ENCODE data around the gene FUCA1.
"Not testable (repeated sequence)": the region's sequence is repeated elsewhere in the genome, so short reads cannot be mapped to it uniquely, and the experiment has no call there.

Gene FUCA1

DNA sequence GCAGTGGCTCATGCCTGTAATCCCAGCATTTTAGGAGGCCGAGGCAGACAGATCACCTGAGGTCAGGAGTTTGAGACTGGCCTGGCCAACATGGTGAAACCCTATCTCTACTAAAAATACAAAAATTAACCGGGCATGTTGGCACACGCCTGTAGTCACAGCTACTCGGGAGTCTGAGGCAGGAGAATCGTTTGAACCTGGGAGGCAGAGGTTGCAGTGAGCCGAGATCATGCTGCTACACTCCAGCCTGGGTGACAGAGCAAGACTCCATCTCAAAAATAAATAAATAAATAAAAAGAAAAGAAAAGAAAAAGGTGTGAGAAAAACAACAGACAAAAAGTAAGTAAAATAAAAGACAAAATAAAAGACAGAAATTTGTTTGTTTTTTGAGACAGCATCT lies 33.9 kb downstream of the FUCA1 start:
- not testable (repeated sequence) for FAIRE-seq

DNA sequence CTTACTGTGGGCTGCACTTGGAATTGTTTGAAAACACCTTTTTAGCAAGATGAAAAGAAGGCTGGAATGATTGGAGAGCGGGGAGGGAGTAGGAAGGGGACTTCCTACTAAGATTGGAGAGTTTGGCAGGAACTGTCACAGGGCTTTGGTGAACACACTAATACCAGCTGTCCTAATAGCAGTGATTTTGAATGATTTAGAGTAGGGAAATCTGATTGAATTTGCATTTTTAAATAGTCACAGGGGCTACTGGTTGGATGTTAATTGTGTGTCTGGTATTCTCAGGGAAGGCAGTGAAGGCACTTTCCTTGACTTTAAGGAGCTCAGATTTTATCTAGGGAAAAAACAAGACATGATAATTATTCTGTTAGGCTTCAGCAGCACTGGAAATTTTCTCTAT lies 40.4 kb downstream of the FUCA1 start:
- no peak for FAIRE-seq

DNA sequence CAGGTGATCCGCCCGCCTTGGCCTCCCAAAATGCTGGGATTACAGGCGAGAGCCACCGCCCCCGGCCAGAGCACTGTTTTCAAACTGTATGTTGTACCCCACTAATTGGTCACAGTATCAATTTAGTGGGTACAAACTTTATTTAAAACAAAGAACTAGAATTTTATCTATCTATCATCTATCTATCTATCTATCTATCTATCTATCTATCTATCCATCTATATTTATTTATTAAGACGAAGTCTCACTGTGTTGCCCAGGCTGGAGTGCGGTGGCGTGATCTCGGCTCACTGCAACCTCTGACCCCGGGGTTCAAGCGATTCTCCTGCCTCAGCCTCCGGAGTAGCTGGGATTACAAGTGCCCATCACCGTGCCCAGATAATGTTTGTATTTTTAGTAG lies 41.5 kb downstream of the FUCA1 start:
- not testable (repeated sequence) for FAIRE-seq

DNA sequence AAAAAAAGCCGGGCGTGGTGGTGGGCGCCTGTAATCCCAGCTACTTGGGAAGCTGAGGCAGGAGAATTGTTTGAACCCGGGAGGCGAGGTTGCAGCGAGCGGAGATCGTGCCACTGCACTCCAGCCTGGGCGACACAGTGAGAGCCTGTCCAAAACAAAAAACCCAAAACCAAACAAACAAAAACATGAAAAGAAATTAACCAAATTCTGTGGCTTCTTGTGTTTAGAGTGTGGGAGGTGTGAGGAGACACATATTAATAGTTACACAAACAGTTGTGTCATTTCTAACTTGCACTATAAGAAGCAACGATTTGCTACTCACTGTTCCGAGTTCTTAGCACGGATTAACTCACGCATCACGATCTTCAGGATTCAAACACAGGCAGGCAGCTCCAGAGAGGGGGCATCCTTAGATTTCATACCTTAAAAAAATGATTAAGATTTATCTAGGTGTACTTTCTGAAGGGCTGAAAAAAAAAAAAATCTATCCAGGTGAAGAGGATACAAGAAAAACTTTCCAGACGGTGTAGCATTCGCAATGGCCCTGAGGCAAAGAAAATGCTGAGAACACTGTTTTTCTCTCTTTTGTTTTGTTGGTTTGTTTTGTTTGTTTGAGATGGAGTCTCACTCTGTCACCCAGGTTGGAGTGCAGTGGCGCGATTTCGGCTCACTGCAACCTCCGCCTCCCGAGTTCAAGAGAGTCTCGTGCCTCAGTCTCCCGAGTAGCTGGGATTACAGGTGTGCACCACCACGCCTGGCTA lies 42.1 kb downstream of the FUCA1 start:
- FAIRE-seq, result no peak

DNA sequence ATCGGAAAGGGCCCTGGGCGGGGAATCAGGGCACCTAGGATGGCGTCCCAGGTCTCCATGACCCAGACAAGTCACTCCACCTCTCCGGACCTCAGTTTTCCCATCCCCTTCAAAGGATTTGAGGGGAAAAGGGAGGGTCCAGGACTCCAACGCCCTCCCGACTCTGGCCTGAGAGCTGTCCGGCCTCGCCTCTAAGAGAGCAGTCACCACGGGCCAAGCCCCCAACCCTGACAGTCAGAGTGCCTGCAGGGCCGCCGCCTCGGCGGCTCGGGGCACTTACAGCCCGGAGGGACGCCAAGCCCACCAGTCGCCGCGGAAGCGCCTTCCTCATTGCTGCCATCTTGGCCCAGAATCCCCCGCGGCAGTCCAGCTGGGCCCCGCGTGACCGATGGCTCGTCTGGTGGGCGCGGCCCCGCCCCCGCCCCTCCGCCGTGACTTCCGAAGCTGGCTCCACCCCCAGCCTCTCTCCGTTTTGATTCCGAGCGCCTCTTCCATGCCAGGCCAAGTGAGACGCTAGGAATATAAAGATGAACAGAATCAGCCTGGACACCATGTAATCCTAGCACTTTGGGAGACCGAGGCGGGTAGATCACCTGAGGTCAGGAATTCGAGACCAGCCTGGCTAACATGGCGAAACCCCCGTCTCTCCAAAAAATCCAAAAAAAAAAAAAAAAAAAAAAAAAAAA lies 42.9 kb downstream of the FUCA1 start, which contains the start of gene HMGCL:
TSS of gene HMGCL (minus strand) at position 354 of the 686 bp plus-strand sequence. CDS start at position 340, 14 bp downstream.
- FAIRE-seq, result peak; percentile 82

DNA sequence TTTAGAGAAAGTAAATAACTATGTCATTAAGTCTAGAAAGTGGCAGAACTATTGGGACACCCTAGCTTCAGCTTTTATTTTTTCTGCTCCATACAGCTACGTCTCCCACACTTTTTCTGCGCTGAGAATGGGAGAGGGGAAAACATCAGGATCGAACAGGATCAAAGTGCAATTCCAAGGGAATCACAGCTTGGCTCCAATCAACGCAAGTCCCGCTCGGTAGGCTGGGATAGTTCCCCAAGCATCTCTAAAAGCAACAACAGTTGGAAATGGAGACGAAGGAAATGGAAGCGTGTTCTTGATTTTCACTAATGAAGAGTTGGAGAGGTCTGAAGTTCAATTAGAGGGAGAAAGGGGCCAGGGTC lies 43.4 kb downstream of the FUCA1 start:
- no peak for FAIRE-seq

DNA sequence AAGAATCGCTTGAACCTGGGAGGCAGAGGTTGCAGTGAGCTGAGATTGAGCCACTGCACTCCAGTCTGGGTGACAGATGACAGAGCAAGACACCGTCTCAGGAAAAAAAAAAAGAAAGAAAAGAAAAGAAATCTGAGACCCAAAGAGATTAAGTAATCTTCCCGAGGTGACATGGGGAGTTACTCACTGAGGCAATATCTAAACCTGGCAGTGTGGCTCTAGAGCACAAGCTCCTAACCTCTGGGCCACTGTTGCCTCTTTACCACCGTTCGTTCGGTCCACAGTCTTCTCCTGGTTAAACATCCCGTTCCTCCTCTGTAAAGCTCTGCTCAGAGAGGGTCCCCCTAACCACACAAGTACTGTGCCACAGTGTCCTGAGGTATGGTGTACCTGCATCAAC lies 44.3 kb downstream of the FUCA1 start:
- FAIRE-seq, result no peak

DNA sequence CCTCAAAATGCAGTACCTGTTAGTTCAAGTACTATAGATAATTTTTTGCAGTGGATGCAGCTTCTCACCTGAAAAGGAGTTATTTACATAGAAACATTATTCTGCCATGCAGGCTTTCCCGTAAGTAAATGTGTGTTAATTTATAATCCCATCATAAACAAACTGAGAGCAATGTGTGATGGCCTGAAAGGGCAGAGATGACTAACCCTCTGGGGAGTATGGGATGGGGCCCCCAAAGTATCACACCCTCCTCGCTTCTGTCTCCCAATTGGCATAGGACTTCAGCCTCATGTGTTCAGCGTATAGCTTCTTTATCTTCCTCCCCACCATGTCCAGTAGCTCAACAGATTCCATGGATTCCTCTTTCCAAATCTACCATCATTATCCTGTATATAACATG lies 50.5 kb downstream of the FUCA1 start:
- FAIRE-seq, result no peak

DNA sequence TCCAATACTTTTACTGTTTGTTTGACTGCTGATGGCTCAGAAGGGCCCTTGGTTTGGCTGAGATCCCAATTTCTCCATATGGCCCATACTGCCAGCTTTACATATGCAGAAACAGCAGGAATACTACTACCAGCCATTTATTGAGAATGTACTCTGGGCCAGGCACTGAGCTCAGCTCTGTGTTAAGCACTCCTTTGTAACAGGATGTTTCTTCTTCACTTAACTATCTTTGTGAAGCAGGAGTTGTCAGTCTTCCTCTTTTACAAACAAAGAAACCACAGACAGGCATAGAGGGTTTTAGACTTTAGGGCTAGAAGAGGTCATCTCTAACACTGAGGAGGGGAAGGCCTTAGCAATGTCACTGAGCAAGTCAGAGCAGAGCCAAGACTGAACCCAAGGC lies 51.2 kb downstream of the FUCA1 start:
- no peak for FAIRE-seq

DNA sequence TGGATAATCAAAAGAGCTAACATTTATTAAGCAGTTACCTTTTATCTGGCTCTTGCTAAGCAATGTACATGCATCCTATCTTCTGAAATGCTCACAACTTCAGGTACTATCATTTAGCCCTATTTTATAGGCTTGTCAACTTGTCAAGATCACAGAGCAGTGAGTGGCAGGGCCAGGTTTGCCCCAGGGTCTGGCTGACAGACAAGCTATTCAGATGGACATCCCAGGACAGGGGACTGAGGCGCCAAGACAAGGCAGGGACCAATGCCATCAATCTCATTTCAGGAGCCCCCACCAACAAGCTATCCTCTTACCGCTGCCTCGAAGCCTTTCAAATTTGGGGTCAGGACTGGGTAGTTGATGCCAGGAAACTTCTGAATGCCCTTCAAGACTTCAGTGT lies 51.7 kb downstream of the FUCA1 start:
- no peak for FAIRE-seq

DNA sequence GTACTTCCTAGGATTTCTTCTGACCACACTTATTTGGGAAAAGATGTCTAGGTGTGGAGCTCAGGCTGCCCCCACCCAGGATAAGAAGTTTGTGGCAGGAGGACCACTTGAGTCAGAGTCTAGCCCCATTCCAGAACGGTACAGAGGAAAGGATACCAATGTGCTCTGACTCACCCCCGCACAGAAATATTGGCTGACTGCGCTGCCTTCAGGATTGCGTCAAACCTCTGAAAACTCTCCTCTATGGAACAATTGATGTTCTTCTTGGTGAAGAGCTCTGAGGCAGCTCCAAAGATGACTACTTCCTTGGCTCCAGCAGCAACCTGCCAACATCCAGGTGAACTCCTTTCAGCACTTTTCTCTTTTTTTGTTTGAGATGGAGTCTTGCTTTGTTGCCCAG lies 54.1 kb downstream of the FUCA1 start:
- no peak for FAIRE-seq

DNA sequence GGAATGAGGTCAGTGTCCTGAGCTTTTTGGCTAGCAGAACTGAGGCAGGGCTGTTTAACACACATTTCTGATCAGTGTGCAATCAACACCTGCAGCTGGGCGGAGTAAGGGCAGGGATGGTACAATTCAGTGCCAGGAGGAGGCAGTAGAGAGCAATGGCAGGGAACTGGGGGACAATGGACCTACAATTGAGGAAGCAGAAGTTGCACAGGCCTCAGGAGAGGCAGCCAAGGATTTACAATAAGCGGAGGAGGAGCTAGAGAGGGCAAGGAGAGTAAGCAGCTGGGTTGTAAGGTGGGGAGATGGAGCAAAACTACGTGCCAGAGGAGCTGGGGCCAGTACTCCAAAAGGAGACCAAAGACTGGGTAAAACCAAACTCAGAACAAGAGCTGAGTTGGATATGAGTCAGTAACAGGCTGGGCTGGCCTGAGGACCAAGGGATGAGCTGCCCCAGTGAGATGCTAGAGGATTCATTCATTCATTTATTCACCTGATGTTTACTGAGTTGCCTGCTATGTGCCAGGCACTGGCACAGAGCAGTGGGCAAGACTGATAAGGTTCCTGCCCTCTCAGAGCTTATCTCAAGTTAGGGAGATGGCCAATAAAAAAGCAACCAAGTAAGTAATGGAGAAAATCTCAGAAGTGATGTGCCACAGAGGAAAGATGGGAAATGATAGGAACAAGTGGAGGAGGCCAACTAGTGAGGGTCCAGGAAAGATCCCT lies 57.1 kb downstream of the FUCA1 start:
- peak; percentile 57 for FAIRE-seq

DNA sequence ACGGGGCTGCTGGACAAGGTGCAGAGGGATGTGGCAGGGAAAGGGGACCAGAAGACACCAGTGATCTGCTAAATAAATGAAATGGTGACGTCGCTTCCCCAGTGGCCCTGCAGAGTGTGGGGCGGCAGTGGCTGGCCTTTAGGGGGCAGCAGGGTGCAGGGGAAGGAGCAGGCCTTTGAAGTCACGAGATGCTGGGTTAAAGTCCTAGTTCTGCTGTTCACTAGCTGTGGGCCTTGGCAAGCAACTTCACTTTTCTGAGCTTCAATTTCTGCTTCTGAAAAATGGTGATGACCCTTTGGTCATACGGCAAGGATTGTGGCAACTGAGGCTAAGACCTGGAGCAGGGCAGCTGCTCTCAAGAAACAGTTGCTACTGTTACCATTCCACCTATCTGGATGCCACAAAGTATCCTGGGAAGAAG lies 58.3 kb downstream of the FUCA1 start:
- FAIRE-seq, result no peak

DNA sequence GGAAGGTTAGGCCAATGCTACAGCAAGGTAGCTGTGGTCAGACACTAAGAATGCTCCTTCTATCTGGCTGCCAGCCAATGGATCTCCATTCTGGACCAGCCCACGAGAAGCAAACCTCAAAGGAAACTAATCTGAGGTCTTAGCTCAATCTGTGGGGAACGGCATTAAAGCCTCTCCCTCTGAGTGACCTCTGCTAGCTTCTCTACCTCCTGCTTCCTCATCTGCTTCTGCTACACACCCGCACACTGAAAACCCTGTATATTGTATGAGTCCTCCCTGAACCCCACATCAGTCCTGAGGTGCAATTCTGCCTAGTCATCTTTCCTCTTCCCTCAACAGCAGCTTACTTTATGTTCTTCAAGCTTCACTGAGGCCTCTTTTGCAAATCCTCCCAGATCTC lies 60.6 kb downstream of the FUCA1 start:
- FAIRE-seq, result no peak

DNA sequence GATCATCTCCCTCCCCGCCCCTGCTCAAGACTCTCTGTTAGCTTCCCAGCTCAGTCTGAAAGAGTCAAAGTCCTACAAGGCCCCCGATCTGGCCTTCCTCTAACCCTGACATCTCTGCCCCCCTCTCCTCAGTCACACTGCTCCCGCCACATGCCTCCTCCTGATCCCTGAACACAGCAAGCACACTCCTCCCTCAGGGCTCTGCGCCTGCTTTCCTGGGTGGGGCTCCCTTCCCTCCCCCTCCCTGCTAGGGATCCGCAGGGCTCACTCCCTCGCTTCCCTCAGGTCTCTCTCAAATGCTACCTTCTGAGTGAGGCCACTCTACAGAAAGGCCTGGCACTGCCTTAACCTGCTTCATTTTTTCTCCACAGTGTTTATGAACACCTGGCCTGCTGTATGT lies 61.8 kb downstream of the FUCA1 start:
- no peak for FAIRE-seq

DNA sequence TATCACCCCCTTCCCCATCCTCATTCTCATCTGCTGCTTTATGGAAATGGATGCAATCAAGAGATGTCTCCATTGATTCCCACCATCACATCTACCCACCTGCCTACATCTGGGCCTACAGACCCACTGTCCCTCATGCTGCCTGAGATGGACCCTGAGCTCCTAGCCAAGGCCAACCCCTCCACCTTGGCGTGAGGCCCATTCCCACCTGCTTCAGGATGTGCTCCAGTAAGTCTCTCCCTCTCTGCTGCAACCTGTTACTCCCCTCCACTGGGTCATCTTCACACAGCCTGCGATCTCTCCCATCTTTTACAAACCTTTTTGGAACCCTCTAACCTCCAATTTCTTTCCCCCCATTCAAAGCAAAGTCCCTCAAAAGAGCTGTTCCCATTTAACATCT lies 63.1 kb downstream of the FUCA1 start:
- no peak for FAIRE-seq

DNA sequence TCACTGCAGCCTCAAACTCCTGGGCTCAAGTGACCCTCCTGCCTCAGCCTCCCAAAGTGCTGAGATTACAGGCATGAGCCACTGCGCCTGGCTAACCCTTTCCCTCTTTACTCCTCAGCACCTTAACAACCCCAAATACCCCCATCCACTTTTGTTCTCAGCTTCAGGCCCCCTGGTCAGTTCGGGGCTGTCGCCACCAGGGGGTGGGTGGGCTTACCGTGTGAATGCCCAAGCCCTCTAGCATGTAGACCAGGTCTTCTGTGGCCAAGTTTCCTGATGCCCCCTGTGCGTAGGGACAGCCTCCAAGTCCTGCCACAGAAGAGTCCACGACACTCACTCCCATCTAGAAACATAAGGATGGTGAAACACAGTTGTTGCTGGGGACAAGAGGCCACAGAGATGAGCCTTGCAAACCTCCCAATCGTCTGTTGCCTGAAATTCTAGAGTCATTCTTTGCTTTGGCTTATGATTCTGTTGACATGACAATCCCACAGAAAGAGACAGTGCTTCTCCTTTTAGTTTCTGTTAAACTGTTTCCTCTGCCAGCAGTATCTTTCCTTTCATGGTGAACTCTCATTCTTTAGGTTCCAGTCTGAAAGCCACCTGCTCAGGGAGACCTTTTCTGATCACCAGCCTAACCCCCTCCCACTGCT lies 63.8 kb downstream of the FUCA1 start:
- FAIRE-seq, result no peak

DNA sequence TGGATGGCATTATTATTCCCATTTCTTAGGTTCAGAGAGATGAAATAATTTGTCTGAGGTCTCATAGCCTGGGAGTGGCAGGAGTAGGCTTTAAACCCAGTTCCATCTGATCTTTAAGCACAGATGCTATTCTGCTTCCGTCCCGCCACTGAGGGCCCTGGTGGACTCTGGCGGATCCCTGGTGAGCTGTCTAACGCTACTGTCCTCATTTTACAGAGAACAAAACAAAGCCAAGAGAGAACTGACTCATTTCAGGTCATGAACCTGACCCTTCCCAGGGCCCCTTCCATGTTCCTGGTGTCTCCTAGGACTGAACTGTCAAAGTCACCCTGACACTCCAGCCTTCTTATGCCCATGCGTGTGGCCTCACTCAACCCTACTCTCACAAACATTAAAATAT lies 64.4 kb downstream of the FUCA1 start:
- FAIRE-seq, result no peak

DNA sequence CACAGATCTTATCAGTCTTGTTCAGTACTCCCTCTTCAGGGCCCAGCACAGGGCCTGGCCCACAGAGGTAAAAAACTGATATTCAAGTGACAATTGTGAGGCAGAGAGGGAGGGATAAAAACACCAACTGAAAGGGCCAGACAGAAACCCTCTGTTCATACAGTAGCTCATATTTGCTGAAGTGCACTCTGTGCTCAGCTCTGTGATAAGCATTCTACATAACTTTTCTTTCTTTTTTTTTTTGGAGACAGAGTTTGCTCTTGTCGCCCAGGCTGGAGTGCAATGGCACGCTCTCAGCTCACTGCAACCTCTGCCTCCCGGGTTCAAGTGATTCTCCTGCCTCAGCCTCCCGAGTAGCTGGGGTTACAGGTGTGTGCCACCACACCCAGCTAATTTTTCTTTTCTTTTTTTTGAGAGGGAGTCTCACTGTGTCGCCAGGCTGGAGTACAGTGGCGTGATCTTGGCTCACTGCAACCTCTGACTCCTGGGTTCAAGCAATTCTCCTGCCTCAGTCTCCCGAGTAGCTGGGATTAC lies 65.2 kb downstream of the FUCA1 start:
- FAIRE-seq, result not testable (repeated sequence)

DNA sequence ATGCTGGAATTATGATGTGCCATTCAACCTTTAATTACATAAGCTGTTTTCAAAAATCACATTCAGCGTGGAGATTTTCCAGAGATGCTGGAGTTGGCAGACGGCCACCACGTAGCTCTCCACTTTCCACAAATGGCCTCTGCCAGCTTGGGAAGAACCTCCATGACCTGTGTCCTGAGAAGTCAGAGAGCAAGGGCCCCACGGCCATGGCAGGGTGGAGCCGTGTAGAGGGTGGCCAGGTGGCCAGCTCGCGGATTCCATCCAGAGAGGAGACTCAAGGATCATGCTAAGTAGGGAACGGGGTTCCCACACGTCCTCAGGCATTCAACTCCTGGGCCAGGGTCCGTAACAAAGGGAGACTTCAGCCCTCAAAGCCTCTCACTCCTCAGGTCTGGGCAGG lies 66.2 kb downstream of the FUCA1 start:
- no peak for FAIRE-seq

DNA sequence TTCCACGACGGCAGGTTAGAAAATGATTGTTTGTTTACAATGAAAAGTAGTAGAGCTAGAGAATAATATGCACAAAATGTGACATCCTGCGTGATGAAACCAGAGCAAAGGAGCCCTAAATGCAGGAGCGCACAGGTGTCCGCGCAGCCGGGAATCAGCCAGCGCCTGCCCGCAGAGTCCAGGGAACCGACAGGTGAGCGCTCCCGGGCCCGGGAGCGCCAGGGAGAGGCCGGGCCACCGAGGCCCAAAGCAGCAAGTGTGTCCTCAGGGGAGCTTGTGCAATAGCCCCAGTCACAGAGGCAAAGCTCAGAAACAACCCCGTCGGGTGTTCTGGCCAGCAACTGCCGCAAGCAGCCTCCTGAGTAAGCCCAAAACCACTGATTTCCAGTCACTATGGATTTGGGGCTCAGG lies 66.7 kb downstream of the FUCA1 start:
- FAIRE-seq, result no peak

DNA sequence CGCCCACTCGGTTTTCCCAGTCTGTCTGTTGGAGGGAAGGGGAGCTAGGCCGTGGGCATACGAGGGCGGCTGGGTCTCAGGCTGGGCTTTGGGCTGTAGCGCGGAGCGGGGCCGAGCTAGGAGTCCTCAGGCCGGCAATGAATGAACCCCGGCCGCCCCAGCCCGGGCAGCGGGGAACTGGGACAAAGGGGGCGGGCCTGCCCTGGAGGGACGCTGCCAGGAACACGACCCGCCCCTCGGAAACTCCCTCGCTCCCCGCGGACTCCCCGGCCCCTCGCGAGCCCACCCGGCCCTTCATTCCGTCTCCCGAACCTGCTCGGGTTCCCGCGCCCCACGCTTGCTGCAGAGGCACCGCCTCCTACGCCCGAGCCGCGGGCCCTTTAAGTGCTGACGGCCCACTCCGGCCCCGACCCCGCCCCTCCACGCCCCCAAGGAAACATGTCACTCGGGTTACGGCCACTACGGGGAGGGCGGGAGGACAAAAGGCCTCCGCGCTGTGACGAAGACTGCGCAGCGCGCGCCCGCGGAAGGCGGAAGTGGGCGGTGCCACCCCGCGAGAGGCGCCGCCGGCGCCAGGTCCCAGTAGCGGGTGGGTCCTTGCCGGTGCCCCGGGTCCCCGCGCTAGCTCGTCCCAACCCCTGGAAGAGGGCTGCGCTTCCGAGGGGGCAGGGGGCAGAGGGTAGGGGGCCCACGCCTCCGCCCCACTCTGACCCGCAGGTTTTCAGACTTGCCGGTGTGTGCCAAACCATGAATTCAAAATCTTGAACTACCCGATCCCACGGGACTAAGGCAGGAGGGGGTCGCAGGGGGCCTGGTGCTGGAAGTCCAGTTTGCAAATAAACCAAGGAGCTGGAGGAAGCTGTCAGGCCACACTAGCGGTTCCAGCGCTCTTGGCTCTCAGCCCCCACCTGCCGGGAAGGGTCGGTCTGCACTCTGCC lies 67.4 kb downstream of the FUCA1 start, which contains the start of gene GALE:
TSS of gene GALE (minus strand) at position 355 of the 938 bp plus-strand sequence. CDS start 1,747 bp downstream, outside the sequence.
- FAIRE-seq, result peak; percentile 94
